HepG2 (cell line): ENCODE results near the gene THOC7. TPM values are rescaled to one million over a fixed set of nuclear protein-coding genes. Genes with fewer than 3 reads are reported as not detected.

Experiments
- BCL6 ChIP-seq: IDR thresholded peaks from 2 replicates; pipeline ENCODE4 v1.6.1; 2016; ENCODE audit warnings: missing genetic modification reagents, missing compliant biosample characterization
- CEBPB ChIP-seq: IDR thresholded peaks from 2 replicates; pipeline ENCODE4 v1.6.1; 2011; ENCODE audit warnings: low read depth, low read length, improper control_type of control experiment, borderline replicate concordance
- ELF3 ChIP-seq: IDR thresholded peaks from 2 replicates; pipeline ENCODE4 v1.6.1; 2016; ENCODE audit warnings: missing genetic modification reagents, missing compliant biosample characterization
- ETV5 ChIP-seq: IDR thresholded peaks from 2 replicates; pipeline ENCODE4 v1.6.1; 2018; ENCODE audit warnings: missing biosample characterization, missing genetic modification reagents, inconsistent platforms, borderline replicate concordance
- FOXA1 ChIP-seq, 2 experiments: fragments of 450-650 bp in 1 of 2; sonication (generic) in 1 of 2; formaldehyde crosslinking in 1 of 2; IDR thresholded peaks; 2 replicates each; pipeline versions ENCODE4 v1.4.0 to v1.6.1; 2016 to 2020; ENCODE audit warnings: missing genetic modification reagents in 1 of 2
- FOXA3 ChIP-seq: IDR thresholded peaks from 2 replicates; pipeline ENCODE4 v1.6.1; 2016; ENCODE audit warnings: missing genetic modification reagents, missing compliant biosample characterization
- FOXP1 ChIP-seq, 2 experiments: fragments of 450-650 bp in 1 of 2; IDR thresholded peaks; 2 replicates each; pipeline ENCODE4 v1.6.1; 2017 to 2018; ENCODE audit warnings: antibody characterized with exemption in 1 of 2
- FOXP4 ChIP-seq: sonication (generic); formaldehyde crosslinking; IDR thresholded peaks from 2 replicates; pipeline ENCODE4 v1.4.0; 2020; ENCODE audit warnings: missing genetic modification reagents
- HOXA3 ChIP-seq: sonication (generic); formaldehyde crosslinking; IDR thresholded peaks from 2 replicates; pipeline ENCODE4 v1.5.0; 2020; ENCODE audit warnings: missing genetic modification reagents
- MXI1 ChIP-seq: IDR thresholded peaks from 3 replicates; pipeline ENCODE4 v1.6.1; 2012; ENCODE audit warnings: low read depth, low read length, inconsistent platforms, borderline replicate concordance
- NPAS2 ChIP-seq: sonication (generic); formaldehyde crosslinking; IDR thresholded peaks from 2 replicates; pipeline ENCODE4 v1.8.0; 2022; ENCODE audit warnings: mild to moderate bottlenecking, missing genetic modification reagents, borderline replicate concordance
- PCBP1 ChIP-seq: fragments of 200-400 bp; formaldehyde crosslinking; IDR thresholded peaks from 2 replicates; pipeline ENCODE4 v1.6.1; 2017; ENCODE audit warnings: mild to moderate bottlenecking, low read depth, low read length, borderline replicate concordance
- PHF21A ChIP-seq: sonication (generic); formaldehyde crosslinking; IDR thresholded peaks from 2 replicates; pipeline ENCODE4 v1.5.0; 2020; ENCODE audit warnings: mild to moderate bottlenecking, missing genetic modification reagents
- PITX1 ChIP-seq: sonication (generic); formaldehyde crosslinking; IDR thresholded peaks from 2 replicates; pipeline ENCODE4 v1.5.1; 2020; ENCODE audit warnings: mild to moderate bottlenecking, missing genetic modification reagents
- RAD51 ChIP-seq: fragments of 450-650 bp; IDR thresholded peaks from 2 replicates; pipeline ENCODE4 v1.6.1; 2016; ENCODE audit warnings: borderline replicate concordance
- RARA ChIP-seq: IDR thresholded peaks from 2 replicates; pipeline ENCODE4 v1.6.1; 2016; ENCODE audit warnings: missing genetic modification reagents, missing compliant biosample characterization
- SMAD1 ChIP-seq: sonication (generic); formaldehyde crosslinking; IDR thresholded peaks from 2 replicates; pipeline ENCODE4 v1.4.0; 2020; ENCODE audit warnings: missing genetic modification reagents, low read depth, mild to moderate bottlenecking, borderline replicate concordance
- SOX13 ChIP-seq, 3 experiments: fragments of 450-650 bp in 1 of 3; sonication (generic) in 1 of 3; formaldehyde crosslinking in 1 of 3; IDR thresholded peaks in 2 of 3; conservative IDR thresholded peaks in 1 of 3; 2 replicates each; pipeline versions ENCODE4 v1.5.0 to v1.6.1; 2016 to 2020; ENCODE audit warnings: antibody characterized with exemption in 1 of 3, mild to moderate bottlenecking in 1 of 3, missing compliant biosample characterization in 1 of 3, missing genetic modification reagents in 1 of 3, moderate library complexity in 1 of 3
- SOX6 ChIP-seq, 2 experiments: fragments of 450-650 bp in 1 of 2; sonication (generic) in 1 of 2; formaldehyde crosslinking in 1 of 2; IDR thresholded peaks; 2 replicates each; pipeline versions ENCODE4 v1.4.0 to v1.6.1; 2017 to 2020; ENCODE audit warnings: antibody characterized with exemption in 1 of 2, mild to moderate bottlenecking in 1 of 2, missing genetic modification reagents in 1 of 2
- TFDP2 ChIP-seq: sonication (generic); formaldehyde crosslinking; IDR thresholded peaks from 2 replicates; pipeline ENCODE4 v1.4.0; 2020; ENCODE audit warnings: missing genetic modification reagents
- ZMAT5 ChIP-seq: sonication (generic); formaldehyde crosslinking; IDR thresholded peaks from 2 replicates; pipeline ENCODE4 v1.5.0; 2020; ENCODE audit warnings: mild to moderate bottlenecking, low read depth, missing genetic modification reagents, borderline replicate concordance
- ZNF264 ChIP-seq: sonication (generic); formaldehyde crosslinking; IDR thresholded peaks from 2 replicates; pipeline ENCODE4 v1.4.0; 2020; ENCODE audit warnings: missing genetic modification reagents
- ZNF326 ChIP-seq: sonication (generic); formaldehyde crosslinking; IDR thresholded peaks from 2 replicates; pipeline ENCODE4 v1.4.0; 2020; ENCODE audit warnings: missing genetic modification reagents, borderline replicate concordance
- ZNF580 ChIP-seq: IDR thresholded peaks from 2 replicates; pipeline ENCODE4 v1.6.1; 2016; ENCODE audit warnings: low read depth, borderline replicate concordance
- ZNF619 ChIP-seq: sonication (generic); formaldehyde crosslinking; IDR thresholded peaks from 2 replicates; pipeline ENCODE4 v1.4.0; 2020; ENCODE audit warnings: mild to moderate bottlenecking, missing genetic modification reagents
- ZNF724P ChIP-seq: sonication (generic); formaldehyde crosslinking; IDR thresholded peaks from 2 replicates; pipeline ENCODE4 v1.8.0; 2022; ENCODE audit warnings: missing genetic modification reagents, borderline replicate concordance
- polyA plus RNA-seq, 8 experiments: library from polyadenylated mRNA; depleted of rRNA in 3 of 8; stranded (reverse) in 7 of 8; unstranded in 1 of 8; fragments of >200 nt; fragmentation: Illumina TruSeq in 4 of 8; extraction: Trizol in 4 of 8; gene quantifications; 2 replicates each; pipeline versions ENCODE4 v1.2.1 to v1.2.3, GENCODE V29; 2011 to 2016; ENCODE audit warnings: low read depth in 4 of 8, missing spikeins in 1 of 8, mixed read lengths in 1 of 8; ENCODE audit not compliant: insufficient read depth in 1 of 8
- total RNA-seq, 5 experiments: library from RNA; depleted of rRNA; stranded (reverse); fragments of >200 nt; fragmentation: Illumina TruSeq; extraction: Trizol; gene quantifications; 2 replicates each; pipeline ENCODE4 v1.2.3, GENCODE V29; 2016; ENCODE audit warnings: low read depth in 1 of 5

THOC7 gene
- total and polyA plus RNA-seq, 2 of the 13 experiments (the other 11 are each of a cell fraction or from before 2014, with no cell fraction given) = 32.8 to 63.5 TPM

- no peak for TF ChIP-seq TFDP2 (CRISPR knock-in tag)
- TF ChIP-seq MXI1 = 0 out of 3 replicates have a peak, but pooled peaks have one; percentile 19
- no peak for TF ChIP-seq FOXA1 (IDR thresholded peaks at IDR 0.05)
- TF ChIP-seq FOXA1 (CRISPR knock-in tag; IDR thresholded peaks at IDR 0.05) = peak; percentile 24; the same call in 1 of the 2 replicates
- peak; percentile 30; the same call in 1 of the 2 replicates for TF ChIP-seq RAD51
- TF ChIP-seq PHF21A = no peak
- peak; percentile 64; the same call in 1 of the 2 replicates for TF ChIP-seq CEBPB
- TF ChIP-seq ZNF619 (CRISPR knock-in tag) = no peak
- TF ChIP-seq RARA (CRISPR knock-in tag) = peak; percentile 70
- peak; percentile 71; the same call in 1 of the 2 replicates for TF ChIP-seq FOXP4
- TF ChIP-seq BCL6 (CRISPR knock-in tag) = peak; percentile 53; the same call in 1 of the 2 replicates
- no peak for TF ChIP-seq SMAD1
- TF ChIP-seq FOXP1 (IDR thresholded peaks at IDR 0.05) = no peak
- peak; percentile 54 for TF ChIP-seq FOXP1 (CRISPR knock-in tag; IDR thresholded peaks at IDR 0.05)
- no peak for TF ChIP-seq PCBP1
- 0 out of 2 replicates have a peak, but pooled peaks have one; percentile 26 for TF ChIP-seq ZNF580 (CRISPR knock-in tag)
- TF ChIP-seq ZMAT5 (CRISPR knock-in tag) = no peak
- no peak for TF ChIP-seq HOXA3
- TF ChIP-seq ZNF724P (CRISPR knock-in tag) = no peak
- peak; percentile 76 for TF ChIP-seq PITX1
- no peak for TF ChIP-seq SOX13 (IDR thresholded peaks at IDR 0.05)
- peak in 1 of 2 experiments; percentile 12; a peak in 1 of 4 replicates for TF ChIP-seq SOX13 (CRISPR knock-in tag; conservative IDR thresholded peaks at IDR 0.05 in 1 of 2, IDR thresholded peaks at IDR 0.05 in 1 of 2)
- TF ChIP-seq SOX6 (IDR thresholded peaks at IDR 0.05) = no peak
- TF ChIP-seq SOX6 (CRISPR knock-in tag; IDR thresholded peaks at IDR 0.05) = peak; percentile 27; the same call in 1 of the 2 replicates
- peak; percentile 96 for TF ChIP-seq ZNF264 (CRISPR knock-in tag)
- TF ChIP-seq ETV5 (CRISPR knock-in tag) = peak; percentile 17; the same call in 1 of the 2 replicates
- TF ChIP-seq FOXA3 = 0 out of 2 replicates have a peak, but pooled peaks have one; percentile 27
- TF ChIP-seq NPAS2 = no peak
- no peak for TF ChIP-seq ZNF326 (CRISPR knock-in tag)
- 0 out of 2 replicates have a peak, but pooled peaks have one; percentile 21 for TF ChIP-seq ELF3
Observed at GRCh38 chr3:63874769-63875168, 11.2 kb upstream of the THOC7 start (continued).
